ENCODE results near the gene CCL19.

CCL19 gene

GRCh38 chr9:34684816-34685215 lies 6.3 kb downstream of the CCL19 start:
- Mint-ChIP-seq H3K36me3 (peaks cover 7% of the 10 kb centered on the region), H3K27ac (no peak overlapping the region)

GRCh38 chr9:34684145-34684544 lies 6.9 kb downstream of the CCL19 start:
- H3K27me3 Mint-ChIP-seq: no peaks in the 10 kb centered on the region
- peaks cover 7% of the 10 kb centered on the region for H3K36me3 Mint-ChIP-seq
- H3K27ac Mint-ChIP-seq: no peak overlapping the region
- no peaks in the 10 kb centered on the region for H3K4me1 Mint-ChIP-seq (ENCODE audit: low read depth)
- no peak overlapping the region for H3K4me3 Mint-ChIP-seq
- no peaks in the 10 kb centered on the region for H3K9me3 Mint-ChIP-seq (ENCODE audit: low read depth)

More at GRCh38 chr9:34684816-34685215, 6.3 kb downstream of the CCL19 start:
- Mint-ChIP-seq H3K4me1 (ENCODE audit: low read depth) (no peaks in the 10 kb centered on the region), H3K27me3 (no peaks in the 10 kb centered on the region), H3K4me3 (no peak overlapping the region), H3K9me3 (ENCODE audit: low read depth) (no peaks in the 10 kb centered on the region)

- Mint-ChIP-seq H3K27me3 (no peaks in the 10 kb centered on the region), H3K27ac (no peak overlapping the region), H3K9me3 (ENCODE audit: low read depth) (no peaks in the 10 kb centered on the region), H3K4me1 (ENCODE audit: low read depth) (peaks cover 3% of the 10 kb centered on the region), H3K36me3 (peaks cover 2% of the 10 kb centered on the region), H3K4me3 (no peak overlapping the region)
Observed at GRCh38 chr9:34675869-34676268, 15.2 kb downstream of the CCL19 start.

- H3K4me1 Mint-ChIP-seq (ENCODE audit: low read depth): peaks cover 3% of the 10 kb centered on the region
- no peak overlapping the region for H3K27ac Mint-ChIP-seq
- H3K9me3 Mint-ChIP-seq (ENCODE audit: low read depth): peaks cover 4% of the 10 kb centered on the region
- H3K36me3 Mint-ChIP-seq: peaks cover 3% of the 10 kb centered on the region
- H3K4me3 Mint-ChIP-seq: no peak overlapping the region
- H3K27me3 Mint-ChIP-seq: no peaks in the 10 kb centered on the region
Observed at GRCh38 chr9:34675048-34675714, 15.9 kb downstream of the CCL19 start.

- H3K27ac Mint-ChIP-seq: no peak overlapping the region
- H3K9me3 Mint-ChIP-seq (ENCODE audit: low read depth): peaks cover 4% of the 10 kb centered on the region
- H3K4me3 Mint-ChIP-seq: no peak overlapping the region
- H3K27me3 Mint-ChIP-seq: no peaks in the 10 kb centered on the region
- H3K4me1 Mint-ChIP-seq (ENCODE audit: low read depth): peaks cover 3% of the 10 kb centered on the region
- peaks cover 7% of the 10 kb centered on the region for H3K36me3 Mint-ChIP-seq
Observed at GRCh38 chr9:34674440-34674839, 16.6 kb downstream of the CCL19 start.

GRCh38 chr9:34671307-34671706 lies 19.8 kb downstream of the CCL19 start:
- peaks cover 11% of the 10 kb centered on the region for H3K36me3 Mint-ChIP-seq
- H3K27ac Mint-ChIP-seq: no peak overlapping the region
- peaks cover 4% of the 10 kb centered on the region for H3K4me1 Mint-ChIP-seq (ENCODE audit: low read depth)
- H3K27me3 Mint-ChIP-seq: no peaks in the 10 kb centered on the region
- peaks cover 9% of the 10 kb centered on the region for H3K9me3 Mint-ChIP-seq (ENCODE audit: low read depth)
- no peak overlapping the region for H3K4me3 Mint-ChIP-seq

- Mint-ChIP-seq H3K36me3 (peaks cover 11% of the 10 kb centered on the region), H3K4me1 (ENCODE audit: low read depth) (peaks cover 10% of the 10 kb centered on the region), H3K4me3 (no peak overlapping the region), H3K27ac (no peak overlapping the region), H3K9me3 (ENCODE audit: low read depth) (peaks cover 9% of the 10 kb centered on the region), H3K27me3 (no peaks in the 10 kb centered on the region)
Observed at GRCh38 chr9:34669809-34670562, 21.1 kb downstream of the CCL19 start.

- Mint-ChIP-seq H3K27me3 (no peaks in the 10 kb centered on the region), H3K4me3 (peak overlapping the region; percentile 91), H3K9me3 (ENCODE audit: low read depth) (peaks cover 9% of the 10 kb centered on the region), H3K36me3 (peaks cover 14% of the 10 kb centered on the region), H3K4me1 (ENCODE audit: low read depth) (peaks cover 45% of the 10 kb centered on the region), H3K27ac (peak overlapping the region; percentile 70)
Observed at GRCh38 chr9:34665381-34666250, 25.5 kb downstream of the CCL19 start.

GRCh38 chr9:34665067-34665380 lies 26.1 kb downstream of the CCL19 start:
- peaks cover 13% of the 10 kb centered on the region for H3K36me3 Mint-ChIP-seq
- H3K27me3 Mint-ChIP-seq: no peaks in the 10 kb centered on the region
- H3K9me3 Mint-ChIP-seq (ENCODE audit: low read depth): peaks cover 5% of the 10 kb centered on the region
- no peak overlapping the region for H3K27ac Mint-ChIP-seq
- peaks cover 47% of the 10 kb centered on the region for H3K4me1 Mint-ChIP-seq (ENCODE audit: low read depth)
- H3K4me3 Mint-ChIP-seq: peak overlapping the region; percentile 91

- Mint-ChIP-seq H3K9me3 (ENCODE audit: low read depth) (peaks cover 5% of the 10 kb centered on the region), H3K36me3 (peaks cover 9% of the 10 kb centered on the region), H3K4me3 (peak overlapping the region; percentile 91), H3K4me1 (ENCODE audit: low read depth) (peaks cover 47% of the 10 kb centered on the region), H3K27me3 (no peaks in the 10 kb centered on the region), H3K27ac (peak overlapping the region; percentile 87)
Observed at GRCh38 chr9:34664281-34665066, 26.6 kb downstream of the CCL19 start.

GRCh38 chr9:34663303-34663605 lies 27.8 kb downstream of the CCL19 start:
- peaks cover 6% of the 10 kb centered on the region for H3K36me3 Mint-ChIP-seq
- H3K4me1 Mint-ChIP-seq (ENCODE audit: low read depth): peaks cover 47% of the 10 kb centered on the region
- no peaks in the 10 kb centered on the region for H3K9me3 Mint-ChIP-seq (ENCODE audit: low read depth)
- peak overlapping the region; percentile 87 for H3K27ac Mint-ChIP-seq
- peak overlapping the region; percentile 25 for H3K4me3 Mint-ChIP-seq
- no peaks in the 10 kb centered on the region for H3K27me3 Mint-ChIP-seq

GRCh38 chr9:34662526-34663302 lies 28.4 kb downstream of the CCL19 start, which contains the start of gene CCL27:
Gene CCL27, minus strand, starts transcription at chr9:34662657. Its CDS starts 24 bp downstream, at chr9:34662633.
- Mint-ChIP-seq H3K27ac (peak within 1 kb of the TSS; percentile 87), H3K27me3 (no peaks in the 10 kb centered on the region), H3K4me3 (peak within 1 kb of the TSS; percentile 25), H3K9me3 (ENCODE audit: low read depth) (no peaks in the 10 kb centered on the region), H3K4me1 (ENCODE audit: low read depth) (peaks cover 47% of the 10 kb centered on the region), H3K36me3 (peaks cover 6% of the 10 kb centered on the region)

GRCh38 chr9:34659592-34660253 lies 31.4 kb downstream of the CCL19 start:
- no peak overlapping the region for H3K27ac Mint-ChIP-seq
- H3K4me3 Mint-ChIP-seq: no peak overlapping the region
- no peaks in the 10 kb centered on the region for H3K9me3 Mint-ChIP-seq (ENCODE audit: low read depth)
- peaks cover 6% of the 10 kb centered on the region for H3K36me3 Mint-ChIP-seq
- H3K27me3 Mint-ChIP-seq: no peaks in the 10 kb centered on the region
- peaks cover 42% of the 10 kb centered on the region for H3K4me1 Mint-ChIP-seq (ENCODE audit: low read depth)

Data from activated naive CD8-positive, alpha-beta T cell (primary cell).